Gastroesophageal sphincter (tissue), 4 donors: ENCODE measurements around the gene DNASE2. TPM values are rescaled to one million over a fixed set of nuclear protein-coding genes. Genes with fewer than 3 reads are reported as not detected.
A peak's percentile ranks its signal among the peaks of the same experiment; 100 is the strongest.

Source experiments
- ATAC-seq: fragments of 150-250 bp; one replicate; pipeline ENCODE4 v1.9.1; 2016; ENCODE audit warnings: mild to moderate bottlenecking, moderate library complexity
- H3K27ac ChIP-seq, 4 donors: fragments of 200-600 bp; sonication (generic) in 3 of 4; 1 replicate in 3 of 4; 2 replicates in 1 of 4; pipeline ENCODE4 v1.5.1; 2016 to 2019
- H3K27me3 ChIP-seq: fragments of 200-600 bp; sonication (generic); one replicate; pipeline ENCODE4 v1.5.1; 2019
- H3K36me3 ChIP-seq, 2 donors: fragments of 200-600 bp; sonication (generic); one replicate each; pipeline ENCODE4 v1.5.1; 2019; ENCODE audit warnings: control low read depth in 1 of 2
- H3K4me1 ChIP-seq, 3 donors: fragments of 200-600 bp; sonication (generic); 1 replicate in 2 of 3; 2 replicates in 1 of 3; pipeline ENCODE4 v1.5.1; 2016 to 2019; ENCODE audit warnings: control low read depth in 2 of 3
- H3K4me3 ChIP-seq, 2 donors: fragments of 200-600 bp; sonication (generic); one replicate each; pipeline ENCODE4 v1.5.1; 2019; ENCODE audit warnings: mild to moderate bottlenecking in 1 of 2, moderate library complexity in 1 of 2
- H3K9me3 ChIP-seq, 3 donors: fragments of 200-600 bp; sonication (generic); one replicate each; pipeline ENCODE4 v1.5.1; 2017 to 2019; ENCODE audit warnings: control low read depth in 2 of 3
- EP300 ChIP-seq: sonication (generic); formaldehyde crosslinking; IDR thresholded peaks from one replicate; pipeline ENCODE4 v1.6.1; 2017; ENCODE audit warnings: antibody characterized with exemption, mild to moderate bottlenecking
- POLR2A ChIP-seq, 2 donors: fragments of 450-650 bp; IDR thresholded peaks; one replicate each; pipeline ENCODE4 v1.6.1; 2017; ENCODE audit warnings: antibody characterized with exemption in 2 of 2, mild to moderate bottlenecking in 2 of 2, moderate library complexity in 1 of 2
- POLR2AphosphoS5 ChIP-seq: sonication (generic); formaldehyde crosslinking; IDR thresholded peaks from one replicate; pipeline ENCODE4 v1.6.1; 2017; ENCODE audit warnings: antibody characterized with exemption
- WGBS, 2 donors: methylation state at CpG; one replicate each; pipeline ENCODE4 v1.1.5; 2018; ENCODE audit warnings: low coverage in 1 of 2; 5-methylcytosine and 5-hydroxymethylcytosine counted together
- small RNA-seq, 4 donors: library from RNA; depleted of rRNA; stranded (forward); fragments of <200 nt; gene quantifications; one replicate each; pipeline ENCODE3, GENCODE V24; 2016
- total RNA-seq, 4 donors: library from RNA; depleted of rRNA; stranded (reverse); fragments of >200 nt; gene quantifications; one replicate each; pipeline ENCODE4 v1.1.0, GENCODE V29; 2016
- TF ChIP-seq, protein P1 (sequence below), 4 experiments: fragments of 200-600 bp in 2 of 4; fragments of 450-650 bp in 2 of 4; sonication (generic) in 1 of 4; IDR thresholded peaks; one replicate each; pipeline ENCODE4 v1.5.1; 2017 to 2019; ENCODE audit warnings: antibody characterized with exemption in 4 of 4, mild to moderate bottlenecking in 2 of 4, moderate library complexity in 2 of 4

DNASE2 gene
- total RNA-seq, 4 donors from 2014 or later, result 22.3 to 37.1 (median 32.9) TPM

DNA sequence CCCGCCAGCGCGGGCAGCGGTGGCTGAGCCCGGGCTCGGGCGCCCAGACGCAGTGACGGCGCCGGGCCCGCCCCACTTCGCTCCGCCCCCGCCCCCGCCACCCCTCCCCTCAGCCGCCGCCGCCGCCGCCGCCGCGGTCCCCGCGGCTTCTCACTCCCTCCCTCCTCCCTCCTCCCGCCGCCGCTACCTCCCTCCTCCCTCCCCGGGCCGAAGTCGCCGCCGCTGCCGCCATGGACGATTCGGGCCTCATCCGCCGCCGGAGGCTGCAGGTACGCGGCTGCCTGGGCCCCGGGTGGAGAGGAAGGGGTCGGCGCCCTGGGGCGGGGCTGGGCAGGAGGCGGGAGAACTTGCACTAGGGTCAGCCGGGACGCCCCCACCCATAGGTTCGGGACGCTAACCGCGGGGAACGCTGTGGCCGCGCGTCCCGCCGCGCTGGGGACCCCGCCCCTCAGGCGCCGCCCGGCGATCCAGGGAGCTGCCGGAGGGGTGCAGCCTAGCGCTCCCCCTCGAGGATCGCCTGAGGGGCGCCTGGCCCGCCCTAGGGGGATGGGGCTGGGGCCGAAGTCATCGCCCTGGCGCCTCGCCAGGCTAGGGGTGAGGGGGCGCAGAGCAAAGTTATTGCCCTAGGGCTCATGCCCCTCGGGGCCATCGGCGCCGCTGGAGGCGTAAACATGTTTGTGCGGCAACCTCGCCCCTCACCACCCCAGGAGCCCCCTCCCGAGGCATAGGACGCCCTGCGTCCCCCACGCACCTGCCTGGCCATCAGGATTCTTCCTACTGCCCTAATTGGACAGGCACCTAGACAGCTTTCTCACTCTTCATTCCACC is 47.3 kb downstream of the DNASE2 start:
- TF ChIP-seq, protein P1, sequence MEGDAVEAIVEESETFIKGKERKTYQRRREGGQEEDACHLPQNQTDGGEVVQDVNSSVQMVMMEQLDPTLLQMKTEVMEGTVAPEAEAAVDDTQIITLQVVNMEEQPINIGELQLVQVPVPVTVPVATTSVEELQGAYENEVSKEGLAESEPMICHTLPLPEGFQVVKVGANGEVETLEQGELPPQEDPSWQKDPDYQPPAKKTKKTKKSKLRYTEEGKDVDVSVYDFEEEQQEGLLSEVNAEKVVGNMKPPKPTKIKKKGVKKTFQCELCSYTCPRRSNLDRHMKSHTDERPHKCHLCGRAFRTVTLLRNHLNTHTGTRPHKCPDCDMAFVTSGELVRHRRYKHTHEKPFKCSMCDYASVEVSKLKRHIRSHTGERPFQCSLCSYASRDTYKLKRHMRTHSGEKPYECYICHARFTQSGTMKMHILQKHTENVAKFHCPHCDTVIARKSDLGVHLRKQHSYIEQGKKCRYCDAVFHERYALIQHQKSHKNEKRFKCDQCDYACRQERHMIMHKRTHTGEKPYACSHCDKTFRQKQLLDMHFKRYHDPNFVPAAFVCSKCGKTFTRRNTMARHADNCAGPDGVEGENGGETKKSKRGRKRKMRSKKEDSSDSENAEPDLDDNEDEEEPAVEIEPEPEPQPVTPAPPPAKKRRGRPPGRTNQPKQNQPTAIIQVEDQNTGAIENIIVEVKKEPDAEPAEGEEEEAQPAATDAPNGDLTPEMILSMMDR (IDR thresholded peaks at IDR 0.05), result no peak
- TF ChIP-seq POLR2AphosphoS5, result no peak
- TF ChIP-seq EP300, result no peak
- TF ChIP-seq POLR2A (IDR thresholded peaks at IDR 0.05), result no peak
- WGBS, 2 donors, result 0% methylated on average over 4 of the region's 87 CpGs; no CpG with 5 or more reads in 1 of the 2 donors
- Histone ChIP-seq H3K36me3 (no peaks in the 10 kb centered on the region), H3K4me3 (peak overlapping the region in 1 of 2 donors; percentile 47), H3K9me3 (no peaks in the 10 kb centered on the region), H3K27ac (no peak overlapping the region), H3K27me3 (peaks cover 100% of the 10 kb centered on the region), H3K4me1 (peaks cover 0 to 38% (median 13%) of the 10 kb centered on the region in 3 donors)
- no peak for ATAC-seq

DNA sequence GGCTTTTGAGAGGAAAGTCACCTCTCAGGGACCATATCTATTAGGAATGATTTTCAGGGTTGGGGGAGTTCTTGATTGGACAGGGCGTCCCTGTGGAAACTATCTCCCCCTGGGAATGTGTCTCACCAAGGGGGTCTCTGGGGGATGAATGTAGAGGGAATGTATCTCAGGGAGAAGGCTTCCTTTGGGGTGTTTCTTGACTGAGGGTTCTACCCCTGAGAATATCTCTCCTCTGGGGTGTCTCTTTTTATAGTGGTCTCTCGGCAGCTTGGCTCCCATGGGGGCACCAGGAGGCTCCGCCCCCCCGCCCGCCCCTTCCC is 47.9 kb downstream of the DNASE2 start:
- TF ChIP-seq POLR2A (IDR thresholded peaks at IDR 0.05) (no peak), EP300 (no peak), POLR2AphosphoS5 (no peak)
- TF ChIP-seq, protein P1 (IDR thresholded peaks at IDR 0.05), result no peak
- H3K27ac ChIP-seq, result no peak overlapping the region
- ATAC-seq, result no peak
- WGBS, 2 donors, result 0% methylated on average over 1 of the region's 5 CpGs; no CpG with 5 or more reads in 1 of the 2 donors
- peaks cover 100% of the 10 kb centered on the region for H3K27me3 ChIP-seq
- no peaks in the 10 kb centered on the region for H3K9me3 ChIP-seq
- H3K4me1 ChIP-seq, result peaks cover 0 to 36% (median 7%) of the 10 kb centered on the region in 3 donors
- peak overlapping the region in 1 of 2 donors; percentile 47 for H3K4me3 ChIP-seq
- H3K36me3 ChIP-seq, result no peaks in the 10 kb centered on the region

DNA sequence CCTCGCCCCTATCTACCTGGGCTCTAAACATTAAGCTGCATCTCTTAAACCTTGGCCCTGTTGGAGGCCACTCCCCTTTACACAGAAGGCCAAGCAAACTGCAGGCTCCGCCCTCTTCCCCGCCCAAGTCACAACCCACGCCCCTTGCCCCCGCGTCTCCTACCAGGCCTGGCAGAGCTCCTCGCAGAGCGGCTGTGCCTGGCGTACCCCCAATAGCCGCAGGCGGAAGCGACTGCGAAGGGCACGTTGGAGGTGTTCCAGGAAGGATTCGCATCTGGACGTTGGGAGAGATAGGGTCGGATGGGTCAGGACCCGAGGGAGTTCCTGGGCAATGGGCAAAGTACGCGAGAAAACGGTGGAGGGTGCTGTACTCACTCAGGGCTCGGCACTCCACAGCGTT is 52.8 kb downstream of the DNASE2 start:
- Histone ChIP-seq H3K9me3 (no peaks in the 10 kb centered on the region), H3K36me3 (no peaks in the 10 kb centered on the region), H3K4me3 (no peak overlapping the region), H3K27ac (no peak overlapping the region), H3K27me3 (peaks cover 100% of the 10 kb centered on the region), H3K4me1 (peaks cover 0 to 27% (median 0%) of the 10 kb centered on the region in 3 donors)
- 14% methylated on average over 1 of the region's 23 CpGs; no CpG with 5 or more reads in 1 of the 2 donors for WGBS, 2 donors
- ATAC-seq, result no peak
- TF ChIP-seq, protein P1 (IDR thresholded peaks at IDR 0.05), result no peak

DNA sequence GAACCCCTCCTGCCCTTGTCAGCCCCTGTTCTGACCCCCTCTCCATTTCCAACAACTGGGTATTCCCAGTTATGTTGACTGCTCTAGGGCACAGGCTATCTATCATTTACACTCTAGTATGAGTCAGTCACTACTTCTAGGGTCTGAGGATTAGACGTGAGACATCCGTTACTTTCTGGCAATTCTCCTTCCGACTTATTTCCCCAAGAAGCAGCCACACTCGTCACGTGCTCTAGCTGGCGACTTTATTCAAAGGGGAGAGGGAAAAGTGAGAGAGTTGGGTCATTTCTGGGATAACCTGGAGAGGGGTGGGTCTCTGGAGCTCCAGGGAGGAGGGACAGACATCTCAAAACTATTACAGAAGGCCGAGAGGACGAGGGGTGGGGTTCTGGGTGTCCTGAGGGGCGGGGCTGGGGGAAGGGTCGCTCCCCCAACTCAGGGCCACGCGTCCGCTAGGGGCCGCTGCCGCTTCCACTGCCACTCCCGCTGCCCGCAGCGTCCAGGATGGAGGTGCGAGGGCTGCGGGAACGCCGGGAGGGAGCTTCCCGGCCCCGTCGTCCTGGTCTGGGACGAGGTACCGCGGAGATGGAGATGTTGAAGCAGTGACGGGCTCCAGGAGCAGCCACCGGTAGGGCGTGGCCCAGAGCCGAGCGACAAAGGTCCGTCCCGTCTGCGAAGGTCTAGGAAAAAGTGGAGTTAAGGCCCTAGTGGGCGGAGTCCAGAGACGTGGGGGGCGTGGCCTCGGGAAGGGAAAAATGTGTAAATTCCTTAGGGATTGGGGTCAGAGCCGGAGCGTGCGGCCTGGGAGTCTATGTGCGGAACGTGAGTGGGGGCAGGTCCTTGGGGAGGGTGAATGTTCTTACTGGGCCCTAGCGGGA is 55.8 kb downstream of the DNASE2 start:
- H3K36me3 ChIP-seq, result no peaks in the 10 kb centered on the region
- peaks cover 0 to 10% (median 0%) of the 10 kb centered on the region in 3 donors for H3K9me3 ChIP-seq
- no peak for TF ChIP-seq POLR2AphosphoS5
- TF ChIP-seq, protein P1 (IDR thresholded peaks at IDR 0.05), result peak in 1 of 4 experiments; percentile 27
- no peak for ATAC-seq
- peaks cover 0 to 14% (median 0%) of the 10 kb centered on the region in 3 donors for H3K4me1 ChIP-seq
- no peak overlapping the region for H3K27ac ChIP-seq
- H3K4me3 ChIP-seq, result no peak overlapping the region
- H3K27me3 ChIP-seq, result peaks cover 72% of the 10 kb centered on the region
- 4 to 16% methylated on average over 9 to 10 of the region's 46 CpGs for WGBS, 2 donors

Small RNAs within 50 kb of the gene (small RNA-seq; reads per million reads assigned to genes)
- gene MIR5695 (0 to 0.37 (median 0.17) reads per million in 4 donors), gene MIR6794 (0 reads per million in 4 donors)

Other genes with a start within 250 kb of the DNASE2 start
- 10 to 100 TPM; 61.3 to 98.1 (median 70.8) TPM for gene MAN2B1, start 214.7 kb downstream of the DNASE2 start, total RNA-seq
- gene WDR83, start 214.6 kb downstream of the DNASE2 start, total RNA-seq, result 10 to 100 TPM in 3 of 4 donors, 1 to 10 TPM in 1; 8.8 to 19.8 (median 15.5) TPM
- gene DHPS, start 199.6 kb downstream of the DNASE2 start, total RNA-seq, result 100 to 1,000 TPM in 1 of 4 donors, 10 to 100 TPM in 3; 77.3 to 122 (median 92.1) TPM
- not detected for gene GNG14, start 193.5 kb downstream of the DNASE2 start, total RNA-seq
- gene FBXW9, start 184.8 kb downstream of the DNASE2 start, total RNA-seq, result 1 to 10 TPM; 3.8 to 7.5 (median 4.1) TPM
- 10 to 100 TPM; 52.0 to 89.2 (median 76.1) TPM for gene TNPO2, start 157.5 kb downstream of the DNASE2 start, total RNA-seq
- 100 to 1,000 TPM; 364 to 432 (median 398) TPM for gene TRIR, start 146.8 kb downstream of the DNASE2 start, total RNA-seq
- 10 to 100 TPM; 47.3 to 58.2 (median 55.8) TPM for gene GET3, start 144.0 kb downstream of the DNASE2 start, total RNA-seq
- gene BEST2, start 129.7 kb downstream of the DNASE2 start, total RNA-seq, result not detected
- gene HOOK2, start 105.9 kb downstream of the DNASE2 start, total RNA-seq, result 10 to 100 TPM; 13.5 to 24.1 (median 14.6) TPM
- gene JUNB, start 90.0 kb downstream of the DNASE2 start, total RNA-seq, result 100 to 1,000 TPM in 3 of 4 donors, 10 to 100 TPM in 1; 99.3 to 614 (median 168) TPM
- gene PRDX2, start 79.6 kb downstream of the DNASE2 start, total RNA-seq, result 100 to 1,000 TPM; 178 to 303 (median 227) TPM
- gene THSD8, start 79.4 kb downstream of the DNASE2 start, total RNA-seq, result not detected
- 1 to 10 TPM; 2.0 to 9.4 (median 3.7) TPM for gene RNASEH2A, start 74.9 kb downstream of the DNASE2 start, total RNA-seq
- gene RTBDN, start 46.9 kb downstream of the DNASE2 start, total RNA-seq, result 1 to 10 TPM in 1 of 4 donors, not detected in 3; 1.1 TPM
- gene MAST1, start 42.9 kb downstream of the DNASE2 start, total RNA-seq, result 1 to 10 TPM in 1 of 4 donors, under 1 TPM in 1, not detected in 2; 0.15 to 1.5 TPM
- gene KLF1, start 5.8 kb upstream of the DNASE2 start, total RNA-seq, result not detected
- 10 to 100 TPM; 46.7 to 87.6 (median 56.3) TPM for gene GCDH, start 9.7 kb upstream of the DNASE2 start, total RNA-seq
- under 1 TPM in 1 of 4 donors, not detected in 3; 0.62 TPM for gene SYCE2, start 37.8 kb upstream of the DNASE2 start, total RNA-seq
- 10 to 100 TPM; 32.2 to 36.1 (median 33.2) TPM for gene FARSA, start 52.3 kb upstream of the DNASE2 start, total RNA-seq
- gene CALR, start 57.2 kb upstream of the DNASE2 start, total RNA-seq, result 100 to 1,000 TPM; 218 to 410 (median 280) TPM
- gene RAD23A, start 64.4 kb upstream of the DNASE2 start, total RNA-seq, result 100 to 1,000 TPM; 133 to 219 (median 158) TPM
- gene GADD45GIP1, start 75.8 kb upstream of the DNASE2 start, total RNA-seq, result 10 to 100 TPM; 32.2 to 43.6 (median 36.9) TPM
- under 1 TPM in 1 of 4 donors, not detected in 3; 0.35 TPM for gene DAND5, start 88.1 kb upstream of the DNASE2 start, total RNA-seq
- 100 to 1,000 TPM in 1 of 4 donors, 10 to 100 TPM in 3; 44.7 to 145 (median 72.4) TPM for gene NFIX, start 114.0 kb upstream of the DNASE2 start, total RNA-seq
- 10 to 100 TPM in 2 of 4 donors, 1 to 10 TPM in 2; 9.9 to 11.8 (median 10.8) TPM for gene LYL1, start 221.4 kb upstream of the DNASE2 start, total RNA-seq
- 10 to 100 TPM; 25.7 to 30.0 (median 28.7) TPM for gene TRMT1, start 235.3 kb upstream of the DNASE2 start, total RNA-seq
- 10 to 100 TPM; 23.8 to 55.2 (median 26.2) TPM for gene NACC1, start 236.8 kb upstream of the DNASE2 start, total RNA-seq